Spinal cord (tissue), 10 donors: ENCODE data around the gene GPRASP3. TPM values are rescaled to one million over a fixed set of nuclear protein-coding genes. Genes with fewer than 3 reads are reported as not detected.
A peak's percentile ranks its signal among the peaks of the same experiment; 100 is the strongest.

Experiments used
- DNase-seq, 6 donors: peaks; one replicate each; pipeline versions ENCODE4 v3.0.0 to v3.0.0-alpha.2; 2013 to 2015; ENCODE audit warnings: low spot score in 6 of 6, low read depth in 4 of 6
- H3K27ac ChIP-seq: one replicate; pipeline ENCODE4 v1.5.1; 2013; ENCODE audit warnings: low read depth, low read length, control low read depth
- H3K27me3 ChIP-seq: one replicate; pipeline ENCODE4 v1.6.1; 2013; ENCODE audit warnings: low read length; ENCODE audit not compliant: control insufficient read depth, insufficient read depth
- H3K36me3 ChIP-seq: one replicate; pipeline ENCODE4 v1.6.1; 2013; ENCODE audit warnings: low read length; ENCODE audit not compliant: control insufficient read depth, insufficient read depth
- H3K4me1 ChIP-seq: one replicate; pipeline ENCODE4 v1.6.1; 2013; ENCODE audit warnings: low read length; ENCODE audit not compliant: control insufficient read depth, insufficient read depth
- H3K4me3 ChIP-seq: one replicate; pipeline ENCODE4 v1.5.1; 2013; ENCODE audit warnings: low read depth, low read length, control low read depth
- H3K9me3 ChIP-seq: one replicate; pipeline ENCODE4 v1.6.1; 2013; ENCODE audit warnings: low read length; ENCODE audit not compliant: control insufficient read depth, insufficient read depth
- WGBS: methylation state at CpG from one replicate; pipeline ENCODE4 v1.1.5; 2013; ENCODE audit warnings: missing lambda C conversion rate; ENCODE audit not compliant: insufficient coverage; 5-methylcytosine and 5-hydroxymethylcytosine counted together
- polyA plus RNA-seq, 2 donors: library from polyadenylated mRNA; unstranded; fragments of 120-200 nt; gene quantifications; one replicate each; pipeline ENCODE4 v1.2.1, GENCODE V29; 2013; ENCODE audit not compliant: insufficient read length in 2 of 2
- small RNA-seq: library from RNA; depleted of rRNA; stranded (forward); fragments of <200 nt; gene quantifications from one replicate; pipeline ENCODE3, GENCODE V24; 2014; ENCODE audit warnings: low replicate concordance
- total RNA-seq, 2 donors: library from RNA; depleted of rRNA in 1 of 2; stranded (reverse); fragments of 120-200 nt in 1 of 2; fragments of >200 nt in 1 of 2; gene quantifications; one replicate each; pipeline versions ENCODE4 v1.2.3 to v1.2.4, GENCODE V29; 2013 to 2014
- donor health status: healthy.

The GPRASP3 gene
- total and polyA plus RNA-seq, 4 donors = 15.0 to 49.5 (median 36.0) TPM

GRCh38 chrX:102745513-102745856 lies 24.9 kb downstream of the GPRASP3 start:
- Histone ChIP-seq H3K4me3 (peak overlapping the region; percentile 61), H3K4me1 (peaks cover 11% of the 10 kb centered on the region), H3K27ac (no peak overlapping the region), H3K9me3 (no peaks in the 10 kb centered on the region), H3K27me3 (peaks cover 14% of the 10 kb centered on the region), H3K36me3 (no peaks in the 10 kb centered on the region)
- peak in 1 of 6 donors; percentile 5 for DNase-seq
- WGBS = 23% methylated on average over 12 of the region's 14 CpGs

DNA sequence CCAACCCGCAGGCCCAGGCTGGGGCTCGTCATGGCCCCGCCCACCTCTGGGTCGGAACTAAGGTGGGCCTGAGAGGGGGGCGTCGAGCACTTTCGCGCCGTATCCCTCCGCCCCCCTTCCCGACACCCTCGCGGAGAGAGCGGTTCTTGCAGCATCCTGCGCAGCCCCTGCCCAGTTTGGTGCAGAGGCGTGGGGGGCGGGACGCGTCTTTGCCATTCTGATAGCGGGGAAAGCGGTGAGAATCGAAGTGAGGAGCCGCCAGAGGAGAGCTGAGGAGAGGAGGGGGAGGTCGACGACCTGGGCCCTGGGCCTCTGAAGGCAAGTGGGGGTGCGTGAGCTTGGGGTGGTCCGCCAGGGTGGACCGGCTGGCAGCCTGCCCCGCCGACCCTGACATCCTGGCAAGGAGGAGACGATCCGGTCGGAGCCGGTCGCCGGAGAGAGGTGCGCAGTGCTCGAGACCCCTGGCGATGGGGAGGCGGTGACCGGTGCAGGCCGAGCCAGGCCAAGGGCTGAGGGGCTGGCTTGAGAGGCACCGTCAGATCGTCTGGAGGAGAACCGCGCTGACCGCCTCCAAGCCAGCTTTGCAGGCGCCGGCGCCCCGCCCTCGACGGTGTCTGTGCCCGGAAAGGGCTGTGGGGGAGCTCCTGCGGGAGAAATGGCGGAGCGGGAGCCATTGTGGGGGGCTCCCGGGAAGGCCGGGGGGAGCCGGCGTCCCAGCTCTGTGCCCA lies 25.5 kb downstream of the GPRASP3 start:
- peak overlapping the region; percentile 43 for H3K27ac ChIP-seq
- H3K36me3 ChIP-seq = no peaks in the 10 kb centered on the region
- H3K4me3 ChIP-seq = peak overlapping the region; percentile 61
- WGBS = 22% methylated on average over 61 of the region's 61 CpGs
- no peaks in the 10 kb centered on the region for H3K9me3 ChIP-seq
- peaks cover 11% of the 10 kb centered on the region for H3K4me1 ChIP-seq
- H3K27me3 ChIP-seq = peaks cover 13% of the 10 kb centered on the region
- peak in 5 of 6 donors; percentile 19 to 91 (median 54) for DNase-seq

DNA sequence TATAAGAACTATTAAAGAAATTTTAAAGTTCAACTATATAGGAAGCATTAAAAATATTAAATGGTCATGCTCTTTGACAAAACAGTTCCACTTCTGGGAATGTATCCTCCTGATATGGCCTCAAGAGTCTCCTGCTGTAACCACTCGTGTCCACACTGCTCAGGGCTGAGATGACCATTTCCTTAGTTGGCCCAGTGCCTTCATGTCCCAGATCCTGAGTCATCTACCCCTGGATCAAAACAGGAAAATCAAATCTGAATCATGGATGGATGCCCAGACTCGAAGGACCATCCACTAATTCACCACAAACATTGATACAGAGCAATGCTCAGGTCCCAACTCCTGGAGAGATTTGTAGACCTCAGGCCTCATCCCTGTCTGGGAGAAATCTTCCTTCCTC lies 44.7 kb downstream of the GPRASP3 start:
- no peaks in the 10 kb centered on the region for H3K36me3 ChIP-seq
- no peaks in the 10 kb centered on the region for H3K9me3 ChIP-seq
- WGBS = 52% methylated on average over 2 of the region's 2 CpGs
- DNase-seq = no peak
- H3K27ac ChIP-seq = no peak overlapping the region
- no peak overlapping the region for H3K4me3 ChIP-seq
- H3K27me3 ChIP-seq = peaks cover 2% of the 10 kb centered on the region
- no peaks in the 10 kb centered on the region for H3K4me1 ChIP-seq

DNA sequence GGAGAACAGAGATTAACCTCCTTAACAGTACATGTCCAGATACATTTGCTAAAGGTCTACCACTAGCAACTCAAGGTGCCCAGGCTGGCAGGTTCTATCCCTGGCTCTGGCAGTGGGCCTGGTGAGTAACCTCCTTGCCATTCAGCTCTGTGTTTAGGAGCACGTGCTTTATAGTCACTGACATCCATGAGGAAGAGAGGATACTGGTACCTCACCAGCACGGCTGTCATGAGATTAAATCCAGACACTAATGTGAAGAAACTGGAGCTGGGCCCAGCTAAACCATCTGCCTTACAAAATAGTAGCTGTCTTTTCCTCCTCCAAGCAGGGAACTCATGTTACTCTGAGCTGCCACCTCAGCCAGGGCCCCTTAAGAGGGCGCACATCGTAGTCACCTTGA lies 45.3 kb downstream of the GPRASP3 start:
- H3K4me1 ChIP-seq = no peaks in the 10 kb centered on the region
- peak in 1 of 6 donors; percentile 86 for DNase-seq

GRCh38 chrX:102767287-102767686 lies 46.7 kb downstream of the GPRASP3 start:
- Histone ChIP-seq H3K36me3 (no peaks in the 10 kb centered on the region), H3K4me1 (no peaks in the 10 kb centered on the region), H3K4me3 (no peak overlapping the region), H3K27ac (no peak overlapping the region), H3K9me3 (no peaks in the 10 kb centered on the region), H3K27me3 (peaks cover 2% of the 10 kb centered on the region)
- no CpG with 5 or more reads among the region's 1 CpG for WGBS
- no peak for DNase-seq

More for the DNA sequence above, 45.3 kb downstream of the GPRASP3 start:
- Histone ChIP-seq H3K9me3 (no peaks in the 10 kb centered on the region), H3K4me3 (no peak overlapping the region), H3K27ac (no peak overlapping the region), H3K27me3 (peaks cover 2% of the 10 kb centered on the region), H3K36me3 (no peaks in the 10 kb centered on the region)
- 58% methylated on average over 2 of the region's 4 CpGs for WGBS

DNA sequence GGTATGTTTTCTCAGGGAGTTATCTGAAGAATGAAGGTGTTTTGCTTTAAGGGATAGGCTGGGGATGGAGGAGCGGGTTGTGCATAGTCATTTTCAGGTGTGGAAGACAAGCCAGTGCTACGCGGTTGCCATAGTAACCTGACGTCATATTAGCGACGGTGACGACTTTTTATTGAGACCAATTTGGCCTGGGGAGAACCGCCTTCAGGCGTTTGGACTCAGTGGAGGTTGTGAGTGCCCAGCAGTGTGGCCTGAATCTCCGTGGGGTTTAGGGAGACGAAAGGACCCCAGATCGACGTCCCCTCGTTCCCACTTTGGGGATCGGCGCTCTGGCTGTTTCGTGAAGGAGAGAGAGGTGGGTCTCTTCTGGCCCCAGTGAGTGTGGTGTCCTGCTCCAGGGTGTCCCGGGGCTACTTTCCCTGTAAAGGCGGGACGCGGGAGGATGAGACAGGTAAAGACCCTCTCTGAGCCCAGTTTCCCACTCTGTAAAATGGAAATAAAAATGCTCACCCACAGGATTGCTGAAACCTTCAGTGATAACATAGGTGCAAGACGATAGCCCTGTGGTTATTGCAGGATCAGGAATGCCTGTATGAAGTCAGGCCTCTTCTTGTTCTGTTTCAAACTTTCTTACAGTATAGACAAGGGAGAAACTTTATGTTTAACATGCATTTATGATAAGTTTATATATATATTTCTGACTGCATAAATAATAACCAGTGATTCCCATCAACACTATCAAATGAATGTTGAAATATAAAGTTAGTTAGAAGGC lies 48.6 kb downstream of the GPRASP3 start:
- Histone ChIP-seq H3K27me3 (peaks cover 2% of the 10 kb centered on the region), H3K36me3 (no peaks in the 10 kb centered on the region), H3K4me3 (peak overlapping the region; percentile 60), H3K9me3 (no peaks in the 10 kb centered on the region), H3K27ac (peak overlapping the region; percentile 52), H3K4me1 (no peaks in the 10 kb centered on the region)
- peak; percentile 73 to 97 (median 82) for DNase-seq
- WGBS = 9% methylated on average over 18 of the region's 22 CpGs

Small RNA genes within 50 kb of the gene (small RNA-seq; reads per million reads assigned to genes)
- not detected for gene RNU6-589P

Other genes with a start within 250 kb of the GPRASP3 start
- under 1 TPM; 0.39 to 0.40 TPM for gene TCP11X2, start 248.9 kb upstream of the GPRASP3 start, total RNA-seq
- gene TCP11X2, start 248.9 kb upstream of the GPRASP3 start, polyA plus RNA-seq = under 1 TPM; 0.43 to 0.74 TPM
- 10 to 100 TPM; 28.5 to 37.7 TPM for gene TMSB15A, start 204.0 kb upstream of the GPRASP3 start, total RNA-seq
- 10 to 100 TPM; 78.3 to 92.9 TPM for gene TMSB15A, start 204.0 kb upstream of the GPRASP3 start, polyA plus RNA-seq
- 10 to 100 TPM; 21.7 to 25.2 TPM for gene ARMCX5, start 121.2 kb upstream of the GPRASP3 start, total RNA-seq
- 1 to 10 TPM; 7.4 to 9.9 TPM for gene ARMCX5, start 121.2 kb upstream of the GPRASP3 start, polyA plus RNA-seq
- 10 to 100 TPM; 35.4 to 55.5 TPM for gene GPRASP1, start 69.3 kb upstream of the GPRASP3 start, total RNA-seq
- 10 to 100 TPM; 52.2 to 69.0 TPM for gene GPRASP1, start 69.3 kb upstream of the GPRASP3 start, polyA plus RNA-seq
- 100 to 1,000 TPM in 1 of 2 donors, 10 to 100 TPM in 1; 64.5 to 101 TPM for gene GPRASP2, start 8.3 kb upstream of the GPRASP3 start, total RNA-seq
- 10 to 100 TPM; 66.2 to 72.1 TPM for gene GPRASP2, start 8.3 kb upstream of the GPRASP3 start, polyA plus RNA-seq
- 1 to 10 TPM in 1 of 2 donors, under 1 TPM in 1; 0.59 to 1.3 TPM for gene RAB40AL, start 216.5 kb downstream of the GPRASP3 start, total RNA-seq
- gene RAB40AL, start 216.5 kb downstream of the GPRASP3 start, polyA plus RNA-seq = not detected